B cell (primary cell): ENCODE data around the gene APLF. TPM values are rescaled to one million over a fixed set of nuclear protein-coding genes. Genes with fewer than 3 reads are reported as not detected.

Source experiments
- ATAC-seq: fragments of 200-7000 bp; cut with Tn5 transposase; one replicate; pipeline ENCODE4 v1.10.0; 2021; ENCODE audit warnings: low read depth, mild to moderate bottlenecking, moderate number of reproducible peaks, moderate library complexity
- CTCF ChIA-PET: fragments of 350-600 bp; sonication (Branson Sonifier 250); formaldehyde crosslinking; loops from one replicate; lab custom pipeline; 2021; ENCODE audit warnings: antibody characterized with exemption, inconsistent platforms; lab: Charles Lee
- POLR2A ChIA-PET: fragments of 350-600 bp; sonication (Branson Sonifier 250); formaldehyde crosslinking; loops from one replicate; lab custom pipeline; 2021; ENCODE audit warnings: antibody characterized with exemption; lab: Charles Lee
- DNase-seq: peaks from one replicate; pipeline ENCODE4 v3.0.0; 2013
- H2AFZ ChIP-seq: 2 replicates; pipeline ENCODE4 v1.6.1; 2012; ENCODE audit warnings: mild to moderate bottlenecking, low read depth, low read length; ENCODE audit not compliant: insufficient read depth, poor library complexity, severe bottlenecking
- H3K27ac ChIP-seq, 2 donors: 1 replicate in 1 of 2; 2 replicates in 1 of 2; pipeline ENCODE4 v1.5.1; 2012 to 2013; ENCODE audit warnings: low read length in 2 of 2, mild to moderate bottlenecking in 2 of 2, moderate library complexity in 1 of 2
- H3K27me3 ChIP-seq, 4 experiments: fragments of 200-600 bp in 1 of 4; sonication (generic) in 1 of 4; replicated peaks in 1 of 4; 1 replicate in 2 of 4; 2 replicates in 2 of 4; pipeline versions ENCODE4 v1.6.1 to v1.7.0; 2013 to 2016; ENCODE audit warnings: low read length in 3 of 4, mild to moderate bottlenecking in 2 of 4, mixed read lengths in 1 of 4, moderate library complexity in 1 of 4; ENCODE audit not compliant: insufficient read depth in 4 of 4, control insufficient read depth in 3 of 4; ENCODE audit errors: control extremely low read depth in 1 of 4
- H3K36me3 ChIP-seq, 2 experiments: replicated peaks in 1 of 2; 1 replicate in 1 of 2; 2 replicates in 1 of 2; pipeline versions ENCODE4 v1.6.1 to v1.7.1; 2013; ENCODE audit warnings: low read length in 1 of 2; ENCODE audit not compliant: insufficient read depth in 2 of 2, control insufficient read depth in 1 of 2; ENCODE audit errors: control extremely low read depth in 1 of 2, extremely low read depth in 1 of 2
- H3K4me1 ChIP-seq, 2 donors: fragments of 200-600 bp in 1 of 2; sonication (generic) in 1 of 2; 1 replicate in 1 of 2; 2 replicates in 1 of 2; pipeline versions ENCODE4 v1.5.1 to v1.6.1; 2013 to 2017; ENCODE audit warnings: low read length in 2 of 2; ENCODE audit not compliant: control insufficient read depth in 2 of 2, insufficient read depth in 2 of 2
- H3K4me2 ChIP-seq: replicated peaks from 2 replicates; pipeline ENCODE3; 2012; ENCODE audit warnings: mild to moderate bottlenecking, low read depth, low read length; ENCODE audit not compliant: poor library complexity, severe bottlenecking
- H3K4me3 ChIP-seq, 5 experiments: fragments of 200-600 bp in 1 of 5; sonication (generic) in 1 of 5; 1 replicate in 3 of 5; 2 replicates in 2 of 5; pipeline versions ENCODE4 v1.5.1 to v1.7.0; 2011 to 2016; ENCODE audit warnings: low read length in 4 of 5, mild to moderate bottlenecking in 4 of 5, low read depth in 2 of 5, control low read depth in 1 of 5, moderate library complexity in 1 of 5; ENCODE audit not compliant: insufficient read depth in 1 of 5; ENCODE audit errors: control extremely low read depth in 1 of 5, extremely low read depth in 1 of 5
- H3K79me2 ChIP-seq: fragments of 200-600 bp; sonication (generic); one replicate; pipeline ENCODE4 v1.6.0; 2016; ENCODE audit warnings: low read length; ENCODE audit not compliant: control insufficient read depth, insufficient read depth
- H3K9ac ChIP-seq: fragments of 200-600 bp; sonication (generic); 2 replicates; pipeline ENCODE4 v1.6.1; 2017; ENCODE audit warnings: mild to moderate bottlenecking, low read length, moderate library complexity
- H3K9me3 ChIP-seq, 3 donors: one replicate each; pipeline versions ENCODE4 v1.6.1 to v1.7.1; 2013; ENCODE audit warnings: low read length in 2 of 3; ENCODE audit not compliant: control insufficient read depth in 2 of 3, insufficient read depth in 1 of 3; ENCODE audit errors: control extremely low read depth in 1 of 3
- H4K20me1 ChIP-seq: 2 replicates; pipeline ENCODE4 v1.6.0; 2012; ENCODE audit warnings: mild to moderate bottlenecking, low read length; ENCODE audit not compliant: insufficient read depth, control insufficient read depth, poor library complexity, severe bottlenecking
- H3K27ac Mint-ChIP-seq: one replicate; pipeline ENCODE4 v1.8.0; 2021; ENCODE audit warnings: mixed read lengths
- H3K27me3 Mint-ChIP-seq: one replicate; pipeline ENCODE4 v1.8.0; 2021; ENCODE audit warnings: mixed read lengths
- H3K4me1 Mint-ChIP-seq: one replicate; pipeline ENCODE4 v1.8.0; 2021; ENCODE audit warnings: mixed read lengths
- H3K4me3 Mint-ChIP-seq: one replicate; pipeline ENCODE4 v1.8.0; 2021; ENCODE audit warnings: mixed read lengths
- H3K9me3 Mint-ChIP-seq: one replicate; pipeline ENCODE4 v1.8.0; 2022; ENCODE audit warnings: mixed read lengths; ENCODE audit not compliant: insufficient read depth
- CTCF ChIP-seq: fragments of 200-600 bp; IDR thresholded peaks from one replicate; pipeline ENCODE4 v1.8.0; 2022; ENCODE audit warnings: antibody characterized with exemption, mild to moderate bottlenecking
- EZH2 ChIP-seq: IDR thresholded peaks from 2 replicates; pipeline ENCODE4 v1.6.1; 2012; ENCODE audit warnings: borderline replicate concordance, low read depth, mild to moderate bottlenecking, moderate library complexity, low read length; ENCODE audit not compliant: insufficient read depth, poor library complexity, severe bottlenecking
- WGBS: methylation state at CpG from one replicate; pipeline ENCODE4 v1.1.5; 2013; ENCODE audit warnings: missing lambda C conversion rate; ENCODE audit not compliant: insufficient coverage; 5-methylcytosine and 5-hydroxymethylcytosine counted together
- intact Hi-C: fragments of 100-400 bp; cut with micrococcal nuclease; formaldehyde crosslinking; loops from one replicate; pipeline ENCODE4 v1.10.0; 2022
- polyA plus RNA-seq: library from polyadenylated mRNA; depleted of rRNA; stranded (reverse); fragments of >200 nt; gene quantifications from 2 replicates; pipeline ENCODE4 v1.2.3, GENCODE V29; 2012
- total RNA-seq, 2 donors: library from RNA; stranded (reverse); fragments of 120-200 nt in 1 of 2; gene quantifications; 1 replicate in 1 of 2; 2 replicates in 1 of 2; pipeline versions ENCODE4 v1.2.3 to v1.2.4, GENCODE V29; 2013 to 2022

The APLF gene
- total and polyA plus RNA-seq, 2 donors (not counting 1 experiment from before 2014, with no cell fraction given), result 1.3 to 6.3 TPM

GRCh38 chr2:68516051-68516955, 48.9 kb downstream of the APLF start:
- TF ChIP-seq CTCF (no peak), EZH2 (no peak)
- no peak overlapping the region for H3K9ac ChIP-seq
- POLR2A ChIA-PET, result no interaction called here
- Mint-ChIP-seq H3K9me3 (peaks cover 7% of the 10 kb centered on the region), H3K4me1 (no peaks in the 10 kb centered on the region), H3K4me3 (no peak overlapping the region), H3K27me3 (no peaks in the 10 kb centered on the region), H3K27ac (no peak overlapping the region)
- no CpG with 5 or more reads among the region's 5 CpGs for WGBS
- H2AFZ ChIP-seq, result no peak overlapping the region
- intact Hi-C loops, result loop anchor here (5.0 kb wide), 1 partner anchor 64 kb away; no protein-coding TSS in a partner anchor
- H3K79me2 ChIP-seq, result no peaks in the 10 kb centered on the region
- H3K4me3 ChIP-seq, result no peak overlapping the region
- H3K27me3 ChIP-seq, result no peaks in the 10 kb centered on the region
- H4K20me1 ChIP-seq, result no peaks in the 10 kb centered on the region
- CTCF ChIA-PET, result no interaction called here
- no peak overlapping the region for H3K27ac ChIP-seq
- no peaks in the 10 kb centered on the region for H3K4me1 ChIP-seq
- H3K9me3 ChIP-seq, result no peaks in the 10 kb centered on the region
- no peak for DNase-seq
- no peaks in the 10 kb centered on the region for H3K36me3 ChIP-seq
- ATAC-seq, result no peak
- H3K4me2 ChIP-seq, result no peak overlapping the region

- ChIA-PET CTCF (no interaction called here), POLR2A (no interaction called here)
- no peaks in the 10 kb centered on the region for H3K36me3 ChIP-seq
- intact Hi-C loops, result loop anchor here (5.0 kb wide), 1 partner anchor 67 kb away; no protein-coding TSS in a partner anchor
- no peaks in the 10 kb centered on the region for H3K27me3 Mint-ChIP-seq
- H3K4me1 Mint-ChIP-seq, result no peaks in the 10 kb centered on the region
- H3K4me3 ChIP-seq, result no peak overlapping the region
- TF ChIP-seq EZH2, result no peak
- TF ChIP-seq CTCF, result no peak
- ATAC-seq (no peak), DNase-seq (no peak)
- no peak overlapping the region for H2AFZ ChIP-seq
- H3K27ac Mint-ChIP-seq, result no peak overlapping the region
- H3K79me2 ChIP-seq, result no peaks in the 10 kb centered on the region
- WGBS, result no CpG with 5 or more reads among the region's 1 CpG
- H3K27ac ChIP-seq, result no peak overlapping the region
- H4K20me1 ChIP-seq, result no peaks in the 10 kb centered on the region
- H3K9ac ChIP-seq, result no peak overlapping the region
- no peaks in the 10 kb centered on the region for H3K4me1 ChIP-seq
- no peaks in the 10 kb centered on the region for H3K27me3 ChIP-seq
- H3K9me3 ChIP-seq, result no peaks in the 10 kb centered on the region
- no peak overlapping the region for H3K4me3 Mint-ChIP-seq
- peaks cover under 1% of the 10 kb centered on the region for H3K9me3 Mint-ChIP-seq
- no peak overlapping the region for H3K4me2 ChIP-seq
Observed at GRCh38 chr2:68519236-68519635, 51.9 kb downstream of the APLF start.
